GM21381 (cell line): Measurements from ENCODE around the gene FPR1.
"Not testable (repeated sequence)": the region's sequence is repeated elsewhere in the genome, so short reads cannot be mapped to it uniquely, and the experiment has no call there.

Experiments used
- ATAC-seq: cut with Tn5 transposase; IDR thresholded peaks from one replicate; pipeline ENCODE4 v1.9.1; 2021; ENCODE audit warnings: mild to moderate bottlenecking, moderate library complexity; ENCODE audit not compliant: unreplicated experiment

The FPR1 gene

GRCh38 chr19:51738523-51738922 lies 13.2 kb downstream of the FPR1 start:
- ATAC-seq: not testable (repeated sequence)

DNA sequence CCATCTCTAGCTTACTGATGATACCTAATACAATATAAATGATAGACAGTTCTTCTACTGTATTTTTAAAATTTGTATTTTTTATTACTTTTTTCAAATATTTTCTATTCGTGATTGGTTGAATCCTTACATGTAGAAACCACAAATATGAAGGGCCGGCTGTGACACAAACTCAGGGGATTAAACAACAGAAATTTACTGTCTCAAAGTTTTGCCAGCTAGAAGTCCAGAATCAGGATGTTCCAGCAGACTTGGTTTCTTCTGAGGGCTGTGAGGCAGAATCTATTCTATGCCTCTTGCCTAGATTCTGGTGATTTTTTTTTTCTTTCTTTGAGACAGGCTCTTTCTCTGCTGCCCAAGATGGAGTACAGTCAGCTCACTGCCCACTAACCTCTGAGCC lies 13.8 kb downstream of the FPR1 start:
- no peak for ATAC-seq

- no peak for ATAC-seq
Observed at GRCh38 chr19:51737389-51737788, 14.3 kb downstream of the FPR1 start.

DNA sequence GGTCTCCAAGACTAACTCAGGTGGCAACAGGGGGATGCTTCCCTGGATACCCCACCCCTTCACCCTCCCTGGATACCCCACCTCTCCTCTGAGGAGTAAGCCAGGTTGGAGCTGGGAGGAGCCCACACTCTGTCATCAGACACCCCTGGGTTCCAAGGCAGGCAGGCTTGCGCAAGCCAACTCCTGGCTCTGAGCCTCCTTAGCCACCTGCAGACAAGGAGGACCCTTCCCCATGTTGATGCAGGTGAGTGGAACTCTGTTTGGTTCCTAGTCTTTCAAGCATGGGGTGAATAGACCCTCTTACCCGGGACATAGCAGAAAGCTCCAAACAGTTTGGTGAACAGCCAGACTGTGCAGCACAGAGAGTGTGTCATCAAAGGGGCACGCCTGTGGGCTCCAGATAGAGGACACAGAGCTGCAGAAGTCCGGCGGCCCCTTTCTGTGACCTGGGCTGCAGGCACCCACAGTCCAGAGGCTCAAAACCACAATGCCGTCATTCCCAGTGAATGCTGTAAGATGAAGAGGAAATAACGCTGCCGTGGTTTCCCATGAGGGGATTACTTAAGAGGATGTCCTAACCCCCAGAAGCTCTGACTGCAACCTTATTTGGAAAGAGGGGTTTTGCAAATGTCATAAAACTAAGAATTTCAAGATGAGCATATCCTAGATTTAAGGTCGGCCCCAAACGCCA lies 15.8 kb downstream of the FPR1 start:
- no peak for ATAC-seq

DNA sequence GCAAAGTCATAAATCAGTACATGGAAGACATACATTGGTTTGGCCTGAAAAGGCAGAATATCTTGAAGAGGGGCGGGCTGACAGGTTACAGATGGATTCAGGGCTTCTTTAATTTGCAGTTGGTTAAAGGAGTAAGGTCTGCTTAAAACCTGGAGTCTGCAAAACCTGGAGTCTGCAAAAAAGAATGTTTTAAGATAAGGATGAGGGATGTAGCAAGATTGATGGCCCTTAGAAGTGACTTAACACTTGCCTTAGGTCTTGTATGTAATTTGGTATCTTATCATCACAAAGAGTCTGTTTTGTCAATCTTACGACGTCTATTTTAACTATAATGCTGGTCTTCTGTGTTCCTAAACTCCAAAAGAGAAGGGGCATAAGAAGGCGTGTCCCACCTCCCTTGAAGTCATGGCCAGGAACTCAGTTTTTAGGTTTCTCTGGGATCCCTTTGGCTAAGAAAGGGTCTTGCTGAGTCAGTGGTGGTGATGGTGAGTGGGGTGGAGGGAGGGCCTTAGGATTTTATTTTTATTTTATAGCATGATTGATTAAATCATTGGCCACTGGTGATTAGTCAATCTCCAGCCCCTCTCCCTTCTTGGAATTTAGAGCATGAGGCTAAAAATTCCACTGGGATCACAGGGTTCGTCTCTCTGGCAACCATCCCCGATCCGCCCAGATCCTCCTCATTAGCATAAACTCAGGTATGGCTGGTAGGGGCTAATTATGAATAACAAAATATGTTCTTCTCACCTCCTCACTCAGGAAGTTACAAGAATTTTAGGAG lies 17.7 kb downstream of the FPR1 start:
- no peak for ATAC-seq

GRCh38 chr19:51729781-51730180 lies 21.9 kb downstream of the FPR1 start:
- no peak for ATAC-seq

- no peak for ATAC-seq
Observed at GRCh38 chr19:51727349-51727880, 24.3 kb downstream of the FPR1 start.

DNA sequence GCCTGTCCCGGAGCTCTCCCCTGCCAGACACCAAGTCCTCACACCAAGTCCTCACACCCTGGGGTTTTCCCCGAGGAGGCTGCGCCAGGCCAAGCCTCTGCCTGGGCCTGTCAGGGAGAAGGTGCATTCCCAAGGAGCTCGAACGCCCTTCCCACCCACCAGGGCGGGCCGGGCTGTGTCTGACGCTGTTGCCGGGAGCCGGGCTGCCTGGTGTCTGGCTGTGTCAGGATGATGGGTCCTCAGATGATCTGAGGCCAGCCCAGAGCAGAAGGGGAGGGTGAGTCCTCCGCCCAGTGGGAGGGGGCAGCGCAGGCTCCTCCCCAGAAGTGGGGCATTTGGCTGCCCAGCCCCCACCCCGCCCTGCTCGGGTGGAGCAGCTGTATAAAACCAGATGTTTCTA lies 25.6 kb downstream of the FPR1 start:
- no peak for ATAC-seq

DNA sequence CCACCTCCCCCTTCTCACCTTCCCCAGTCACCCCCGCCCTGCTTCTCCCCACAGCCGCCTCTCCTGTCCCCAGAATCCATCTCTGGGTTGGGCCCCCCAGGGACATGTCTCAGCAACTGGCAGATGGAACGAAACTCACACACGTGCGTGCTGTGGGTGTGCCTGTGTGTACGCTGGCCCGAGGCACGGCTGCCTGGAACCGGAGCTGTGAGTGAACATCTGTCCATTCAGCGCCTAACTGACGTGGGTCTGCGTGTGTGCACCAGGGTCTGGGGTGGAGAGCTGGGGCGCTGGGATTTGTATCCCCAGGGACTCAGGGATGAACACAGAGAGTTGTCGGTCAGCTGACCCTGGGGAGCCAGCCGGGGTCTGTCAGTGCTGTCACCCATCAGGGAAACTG lies 27.1 kb downstream of the FPR1 start:
- ATAC-seq: no peak

- ATAC-seq: no peak
Observed at GRCh38 chr19:51722492-51722891, 29.2 kb downstream of the FPR1 start.

- ATAC-seq: no peak
Observed at GRCh38 chr19:51721905-51722304, 29.8 kb downstream of the FPR1 start.

DNA sequence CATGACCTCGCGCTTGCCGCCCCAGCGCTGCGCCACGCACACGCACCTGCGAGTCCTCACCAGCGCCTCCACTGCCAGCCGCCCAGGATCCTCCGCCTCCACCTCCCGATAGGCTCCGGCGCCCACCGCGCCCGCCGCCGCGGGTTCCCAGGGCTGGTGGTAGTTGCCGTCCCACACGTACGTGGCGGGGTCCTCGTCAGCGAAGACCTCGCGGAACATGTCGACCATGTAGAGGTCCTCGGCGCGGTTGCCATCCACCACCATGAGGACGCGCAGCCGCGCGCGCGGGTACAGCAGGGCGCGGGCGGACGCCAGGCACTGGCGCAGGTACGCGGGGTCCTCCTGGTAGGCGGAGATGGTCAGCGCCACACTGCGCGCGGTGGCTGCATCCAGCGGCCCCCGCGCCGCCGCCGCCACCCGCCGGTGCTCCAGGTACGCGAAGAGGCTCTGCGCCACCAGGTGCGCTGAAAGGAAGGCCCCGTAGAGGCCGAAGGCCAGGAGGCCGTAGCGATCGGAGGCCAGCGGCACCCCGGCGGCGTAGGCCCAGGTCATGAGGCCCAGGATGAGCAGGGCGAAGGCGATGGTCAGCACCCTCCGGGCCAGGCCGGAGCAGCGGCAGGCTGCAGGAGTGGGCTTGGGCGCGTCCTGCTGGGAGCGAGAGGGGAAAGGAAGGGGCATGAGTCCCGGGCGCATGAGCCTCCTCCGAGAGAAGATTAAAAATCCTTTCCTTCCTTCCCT lies 32.3 kb downstream of the FPR1 start:
- ATAC-seq: no peak

DNA sequence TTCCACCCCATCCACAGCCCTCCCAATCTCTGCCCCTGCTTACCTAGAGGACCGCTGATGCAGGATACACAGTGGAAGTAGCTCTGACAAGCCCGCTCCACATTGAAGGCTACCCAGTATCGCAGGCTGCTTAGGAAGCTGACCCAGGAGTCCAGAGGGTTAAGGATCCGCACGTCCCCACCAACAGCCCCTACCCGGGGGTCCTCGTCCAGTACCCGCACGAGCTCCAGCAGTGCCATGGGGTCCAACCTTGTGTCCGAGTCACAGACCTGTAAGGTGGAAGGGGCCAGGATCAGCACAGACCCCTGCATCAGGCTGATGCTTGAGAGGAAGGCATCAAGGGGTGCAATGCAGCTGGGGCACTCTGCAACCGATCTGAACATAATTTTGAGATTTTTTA lies 34.8 kb downstream of the FPR1 start:
- ATAC-seq: no peak

DNA sequence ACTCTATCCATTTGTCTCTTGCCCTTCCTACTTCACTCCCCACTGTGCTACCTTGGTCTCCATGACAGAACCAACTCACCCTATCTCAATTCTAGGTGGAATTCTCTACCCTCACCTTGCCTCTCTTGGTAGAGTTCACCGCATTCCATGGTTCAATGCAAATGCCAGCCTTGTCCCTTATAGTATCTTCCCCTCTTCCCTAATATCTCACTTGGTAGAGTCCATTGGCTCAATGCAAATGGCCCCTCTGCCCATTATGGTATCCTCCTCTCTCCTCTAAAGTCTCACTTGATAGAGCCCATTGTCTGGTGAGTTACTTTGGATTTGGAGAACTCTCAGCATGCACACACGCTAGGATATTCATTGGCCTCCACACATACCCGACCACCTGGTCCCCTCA lies 35.8 kb downstream of the FPR1 start:
- no peak for ATAC-seq

GRCh38 chr19:51714848-51715247 lies 36.8 kb downstream of the FPR1 start:
- no peak for ATAC-seq

DNA sequence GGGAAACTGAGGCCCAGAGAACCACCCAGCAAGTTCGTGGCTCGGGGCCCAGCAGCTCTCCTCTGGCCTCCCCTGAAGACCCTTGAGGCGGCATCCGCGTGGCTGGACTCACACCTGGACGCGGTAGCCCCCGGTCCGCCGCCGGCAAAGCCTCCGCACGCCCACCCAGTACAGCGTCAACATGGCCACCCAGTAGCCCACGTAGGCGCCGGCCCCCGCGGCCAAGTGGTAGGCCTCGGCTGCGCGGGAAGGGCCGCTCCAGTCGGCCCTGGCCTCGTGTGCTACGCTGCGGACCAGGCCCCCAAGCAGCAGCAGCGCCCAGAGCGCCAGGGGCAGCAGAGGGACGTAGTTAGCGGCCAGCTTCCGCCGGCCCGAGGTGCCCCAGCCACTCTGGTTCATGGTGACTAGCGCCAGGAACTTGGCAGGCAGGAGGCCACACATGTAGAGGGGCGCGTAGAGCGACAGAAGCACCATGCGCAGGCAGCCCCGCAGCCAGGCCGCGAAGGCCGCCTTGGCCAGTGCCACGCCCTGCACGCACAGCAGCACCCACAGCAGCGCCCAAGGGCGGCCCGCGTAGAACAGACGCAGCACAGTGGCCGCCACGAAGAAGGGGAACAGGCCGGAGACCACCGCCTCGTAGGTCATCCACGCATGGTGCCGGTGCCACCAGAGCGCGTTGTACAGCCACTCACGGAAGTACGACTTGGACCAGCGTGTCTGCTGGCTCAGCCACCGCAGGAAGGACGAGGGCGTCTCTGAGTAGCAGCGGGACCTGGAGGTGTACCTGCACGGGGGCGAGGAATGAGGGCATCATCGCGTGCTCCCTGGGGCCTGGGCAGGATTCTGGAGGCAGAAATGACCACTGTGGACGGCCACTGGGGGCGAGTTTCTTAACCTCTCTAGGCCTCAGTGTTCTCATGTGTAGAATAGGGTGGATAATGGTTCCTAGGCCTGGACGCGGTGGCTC lies 38.1 kb downstream of the FPR1 start:
- no peak for ATAC-seq

DNA sequence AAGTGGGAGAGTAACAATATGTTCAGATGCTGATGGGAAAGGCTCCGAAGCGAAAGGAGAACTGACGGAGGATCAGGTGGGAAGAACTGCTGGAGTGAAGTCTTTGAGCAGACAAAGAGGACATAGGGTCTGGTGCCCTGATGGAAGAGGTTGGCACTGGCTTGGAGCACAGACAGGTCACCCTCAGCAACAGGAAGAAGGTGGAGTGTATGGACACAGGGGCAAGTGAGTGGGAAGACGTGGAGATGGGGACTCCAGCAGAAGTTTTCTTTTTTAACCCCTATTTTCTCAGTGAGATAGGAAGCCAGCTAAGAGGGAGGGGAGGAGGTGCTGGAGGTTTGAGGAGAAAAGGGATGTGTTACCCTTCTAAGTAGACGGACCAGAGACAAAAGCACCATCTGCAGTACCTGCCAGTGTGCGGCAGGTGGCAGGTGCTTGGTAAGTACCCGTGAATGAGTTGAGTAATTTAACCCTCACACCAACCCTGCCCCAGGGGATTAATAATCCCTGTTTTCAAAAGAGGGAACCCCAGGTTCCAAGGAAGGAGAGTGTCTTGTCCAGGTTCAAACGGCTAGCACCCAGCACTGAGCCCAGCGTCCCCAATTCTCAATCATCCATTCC lies 39.1 kb downstream of the FPR1 start:
- no peak for ATAC-seq

- ATAC-seq: no peak
Observed at GRCh38 chr19:51711702-51712101, 40.0 kb downstream of the FPR1 start.

- ATAC-seq: no peak
Observed at GRCh38 chr19:51710163-51710562, 41.5 kb downstream of the FPR1 start.

DNA sequence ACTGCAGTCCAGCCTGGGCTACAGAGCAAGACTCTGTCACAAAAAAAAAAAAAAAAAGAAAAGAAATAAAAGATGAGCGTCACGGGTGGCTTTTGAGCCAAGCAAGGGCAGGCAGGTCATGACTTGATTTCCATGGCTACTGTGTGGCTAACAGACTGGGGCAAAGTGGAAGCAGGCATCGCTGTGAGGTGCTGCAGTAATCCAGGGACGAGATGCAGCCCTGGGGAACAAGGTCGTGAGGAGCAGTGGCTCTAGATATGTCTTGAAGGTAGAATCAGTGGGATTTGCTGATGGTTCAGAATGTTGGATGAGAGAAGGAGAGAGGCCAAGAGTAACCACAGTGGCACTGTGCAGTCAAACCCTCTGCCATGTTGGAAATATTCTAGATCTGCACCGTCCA lies 42.1 kb downstream of the FPR1 start:
- ATAC-seq: no peak
